ENCODE measurements around the gene UCK1. TPM values are rescaled to one million over a fixed set of nuclear protein-coding genes. Genes with fewer than 3 reads are reported as not detected.

Gene UCK1
- total and polyA plus RNA-seq, 2 of the 13 experiments (the other 11 are each of a cell fraction or from before 2014, with no cell fraction given) = 11.0 to 24.1 TPM

DNA sequence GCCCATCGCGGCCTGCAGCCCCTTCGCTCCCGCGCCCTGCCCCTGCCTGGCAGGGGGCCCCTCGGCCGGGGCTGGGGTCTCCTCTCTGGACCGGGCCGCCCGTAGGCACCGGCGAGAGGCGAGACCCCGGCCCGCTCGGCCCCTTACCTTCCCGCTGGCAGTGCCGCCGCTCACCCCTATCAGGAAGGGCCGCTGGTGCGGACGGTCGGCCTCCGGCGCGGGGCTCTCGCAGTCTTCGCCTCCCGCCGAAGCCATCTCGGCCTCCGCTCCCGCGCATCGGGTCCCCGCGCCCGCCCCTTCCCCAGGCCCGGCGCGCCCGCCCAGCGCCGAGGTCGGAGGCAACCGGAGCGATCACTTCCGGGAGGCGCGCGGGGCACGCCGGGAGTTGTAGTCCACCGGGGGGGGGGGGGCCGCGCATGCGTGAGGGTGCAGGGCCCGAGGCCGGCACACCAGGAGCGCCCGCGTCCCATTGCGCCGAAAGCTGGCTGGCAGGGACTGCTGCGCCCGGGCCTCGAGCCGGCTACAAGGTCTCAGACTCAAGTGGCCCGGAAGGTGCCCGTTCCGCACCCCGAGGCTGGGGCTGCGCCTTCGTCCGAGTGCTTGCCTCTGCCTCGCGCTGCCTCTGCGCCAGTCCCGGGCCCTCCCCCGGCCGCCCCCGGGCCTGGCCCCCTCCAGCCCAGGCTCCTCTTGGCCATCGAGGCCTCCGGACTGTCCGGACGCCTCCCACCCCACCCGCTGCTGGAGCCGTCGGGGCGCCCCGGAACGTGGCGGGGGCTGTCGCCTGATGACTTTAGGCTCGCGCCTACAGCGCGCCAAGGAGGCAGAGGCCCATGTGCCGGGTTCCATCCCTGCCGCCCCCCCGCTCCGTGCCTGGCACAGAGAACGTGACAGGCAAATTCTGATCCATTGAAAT, at the start of gene UCK1 (continued):
- TF ChIP-seq, protein P1, sequence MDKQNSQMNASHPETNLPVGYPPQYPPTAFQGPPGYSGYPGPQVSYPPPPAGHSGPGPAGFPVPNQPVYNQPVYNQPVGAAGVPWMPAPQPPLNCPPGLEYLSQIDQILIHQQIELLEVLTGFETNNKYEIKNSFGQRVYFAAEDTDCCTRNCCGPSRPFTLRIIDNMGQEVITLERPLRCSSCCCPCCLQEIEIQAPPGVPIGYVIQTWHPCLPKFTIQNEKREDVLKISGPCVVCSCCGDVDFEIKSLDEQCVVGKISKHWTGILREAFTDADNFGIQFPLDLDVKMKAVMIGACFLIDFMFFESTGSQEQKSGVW (CRISPR knock-in tag; IDR thresholded peaks at IDR 0.05; ENCODE audit: borderline replicate concordance) = no peak
- TF ChIP-seq ZNF326 (CRISPR knock-in tag; IDR thresholded peaks at IDR 0.05; ENCODE audit: borderline replicate concordance) (no peak), SALL2 (CRISPR knock-in tag; IDR thresholded peaks at IDR 0.05) (peak; percentile 60; the same call in 1 of the 2 replicates), ZNF616 (CRISPR knock-in tag; IDR thresholded peaks at IDR 0.05; ENCODE audit: low read depth) (no peak), GATA4 (IDR thresholded peaks at IDR 0.05; ENCODE audit: borderline replicate concordance, low read depth) (no peak), TSC22D2 (CRISPR knock-in tag; IDR thresholded peaks at IDR 0.05; ENCODE audit: borderline replicate concordance) (no peak), ZFP36L1 (CRISPR knock-in tag; IDR thresholded peaks at IDR 0.05) (no peak), PRPF4 (IDR thresholded peaks at IDR 0.05; ENCODE audit: low read depth, low read length, poor library complexity, severe bottlenecking) (no peak), SKI (IDR thresholded peaks at IDR 0.05; ENCODE audit: partially characterized antibody) (no peak), ZFYVE20 (CRISPR knock-in tag; IDR thresholded peaks at IDR 0.05; ENCODE audit: borderline replicate concordance, low read depth) (no peak), PITX1 (CRISPR knock-in tag; IDR thresholded peaks at IDR 0.05) (no peak), ZC3H4 (CRISPR knock-in tag; IDR thresholded peaks at IDR 0.05; ENCODE audit: borderline replicate concordance) (no peak), TP53 (CRISPR knock-in tag; conservative IDR thresholded peaks at IDR 0.05) (no peak), ZNF367 (CRISPR knock-in tag; IDR thresholded peaks at IDR 0.05; ENCODE audit: borderline replicate concordance) (no peak), ZNF121 (CRISPR knock-in tag; IDR thresholded peaks at IDR 0.05) (no peak), ZNF674 (CRISPR knock-in tag; IDR thresholded peaks at IDR 0.05; ENCODE audit: low read depth) (no peak), SCMH1 (CRISPR knock-in tag; IDR thresholded peaks at IDR 0.05; ENCODE audit: borderline replicate concordance) (no peak), HNRNPUL1 (IDR thresholded peaks at IDR 0.05; ENCODE audit: low read depth, low read length) (no peak)
- TF ChIP-seq, protein P2, sequence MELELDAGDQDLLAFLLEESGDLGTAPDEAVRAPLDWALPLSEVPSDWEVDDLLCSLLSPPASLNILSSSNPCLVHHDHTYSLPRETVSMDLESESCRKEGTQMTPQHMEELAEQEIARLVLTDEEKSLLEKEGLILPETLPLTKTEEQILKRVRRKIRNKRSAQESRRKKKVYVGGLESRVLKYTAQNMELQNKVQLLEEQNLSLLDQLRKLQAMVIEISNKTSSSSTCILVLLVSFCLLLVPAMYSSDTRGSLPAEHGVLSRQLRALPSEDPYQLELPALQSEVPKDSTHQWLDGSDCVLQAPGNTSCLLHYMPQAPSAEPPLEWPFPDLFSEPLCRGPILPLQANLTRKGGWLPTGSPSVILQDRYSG (CRISPR knock-in tag; IDR thresholded peaks at IDR 0.05) = no peak
- TF ChIP-seq, protein P3, sequence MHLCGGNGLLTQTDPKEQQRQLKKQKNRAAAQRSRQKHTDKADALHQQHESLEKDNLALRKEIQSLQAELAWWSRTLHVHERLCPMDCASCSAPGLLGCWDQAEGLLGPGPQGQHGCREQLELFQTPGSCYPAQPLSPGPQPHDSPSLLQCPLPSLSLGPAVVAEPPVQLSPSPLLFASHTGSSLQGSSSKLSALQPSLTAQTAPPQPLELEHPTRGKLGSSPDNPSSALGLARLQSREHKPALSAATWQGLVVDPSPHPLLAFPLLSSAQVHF (CRISPR knock-in tag; IDR thresholded peaks at IDR 0.05) = no peak
- TF ChIP-seq, protein P4, sequence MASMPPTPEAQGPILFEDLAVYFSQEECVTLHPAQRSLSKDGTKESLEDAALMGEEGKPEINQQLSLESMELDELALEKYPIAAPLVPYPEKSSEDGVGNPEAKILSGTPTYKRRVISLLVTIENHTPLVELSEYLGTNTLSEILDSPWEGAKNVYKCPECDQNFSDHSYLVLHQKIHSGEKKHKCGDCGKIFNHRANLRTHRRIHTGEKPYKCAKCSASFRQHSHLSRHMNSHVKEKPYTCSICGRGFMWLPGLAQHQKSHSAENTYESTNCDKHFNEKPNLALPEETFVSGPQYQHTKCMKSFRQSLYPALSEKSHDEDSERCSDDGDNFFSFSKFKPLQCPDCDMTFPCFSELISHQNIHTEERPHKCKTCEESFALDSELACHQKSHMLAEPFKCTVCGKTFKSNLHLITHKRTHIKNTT (CRISPR knock-in tag; IDR thresholded peaks at IDR 0.05) = no peak
- TF ChIP-seq, protein P5, sequence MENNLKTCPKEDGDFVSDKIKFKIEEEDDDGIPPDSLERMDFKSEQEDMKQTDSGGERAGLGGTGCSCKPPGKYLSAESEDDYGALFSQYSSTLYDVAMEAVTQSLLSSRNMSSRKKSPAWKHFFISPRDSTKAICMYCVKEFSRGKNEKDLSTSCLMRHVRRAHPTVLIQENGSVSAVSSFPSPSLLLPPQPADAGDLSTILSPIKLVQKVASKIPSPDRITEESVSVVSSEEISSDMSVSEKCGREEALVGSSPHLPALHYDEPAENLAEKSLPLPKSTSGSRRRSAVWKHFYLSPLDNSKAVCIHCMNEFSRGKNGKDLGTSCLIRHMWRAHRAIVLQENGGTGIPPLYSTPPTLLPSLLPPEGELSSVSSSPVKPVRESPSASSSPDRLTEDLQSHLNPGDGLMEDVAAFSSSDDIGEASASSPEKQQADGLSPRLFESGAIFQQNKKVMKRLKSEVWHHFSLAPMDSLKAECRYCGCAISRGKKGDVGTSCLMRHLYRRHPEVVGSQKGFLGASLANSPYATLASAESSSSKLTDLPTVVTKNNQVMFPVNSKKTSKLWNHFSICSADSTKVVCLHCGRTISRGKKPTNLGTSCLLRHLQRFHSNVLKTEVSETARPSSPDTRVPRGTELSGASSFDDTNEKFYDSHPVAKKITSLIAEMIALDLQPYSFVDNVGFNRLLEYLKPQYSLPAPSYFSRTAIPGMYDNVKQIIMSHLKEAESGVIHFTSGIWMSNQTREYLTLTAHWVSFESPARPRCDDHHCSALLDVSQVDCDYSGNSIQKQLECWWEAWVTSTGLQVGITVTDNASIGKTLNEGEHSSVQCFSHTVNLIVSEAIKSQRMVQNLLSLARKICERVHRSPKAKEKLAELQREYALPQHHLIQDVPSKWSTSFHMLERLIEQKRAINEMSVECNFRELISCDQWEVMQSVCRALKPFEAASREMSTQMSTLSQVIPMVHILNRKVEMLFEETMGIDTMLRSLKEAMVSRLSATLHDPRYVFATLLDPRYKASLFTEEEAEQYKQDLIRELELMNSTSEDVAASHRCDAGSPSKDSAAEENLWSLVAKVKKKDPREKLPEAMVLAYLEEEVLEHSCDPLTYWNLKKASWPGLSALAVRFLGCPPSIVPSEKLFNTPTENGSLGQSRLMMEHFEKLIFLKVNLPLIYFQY (CRISPR knock-in tag; IDR thresholded peaks at IDR 0.05; ENCODE audit: borderline replicate concordance) = peak; percentile 66; the same call in 1 of the 2 replicates

Data from HepG2 (cell line).